Tibial artery (tissue), 4 donors: Measurements from ENCODE around the gene ZFYVE16.

ENCODE experiments used
- DNase-seq, 2 donors: peaks; one replicate each; pipeline ENCODE4 v3.0.0-alpha.2; 2019
- H3K27ac ChIP-seq, 2 donors: fragments of 200-600 bp; sonication (generic) in 1 of 2; 1 replicate in 1 of 2; 2 replicates in 1 of 2; pipeline ENCODE4 v1.5.1; 2018 to 2019; ENCODE audit warnings: mild to moderate bottlenecking in 1 of 2
- H3K27me3 ChIP-seq, 2 donors: fragments of 200-600 bp; sonication (generic) in 1 of 2; one replicate each; pipeline versions ENCODE4 v1.5.1 to v1.6.0; 2016 to 2019
- H3K36me3 ChIP-seq, 3 donors: fragments of 200-600 bp; sonication (generic) in 2 of 3; one replicate each; pipeline ENCODE4 v1.5.1; 2016 to 2019; ENCODE audit warnings: mild to moderate bottlenecking in 2 of 3
- H3K4me1 ChIP-seq, 4 donors: fragments of 200-600 bp; sonication (generic) in 2 of 4; 1 replicate in 3 of 4; 2 replicates in 1 of 4; pipeline ENCODE4 v1.5.1; 2016 to 2019
- H3K4me3 ChIP-seq, 2 donors: fragments of 200-600 bp; sonication (generic) in 1 of 2; 1 replicate in 1 of 2; 2 replicates in 1 of 2; pipeline ENCODE4 v1.5.1; 2018 to 2019; ENCODE audit warnings: mild to moderate bottlenecking in 2 of 2
- H3K9me3 ChIP-seq, 3 donors: fragments of 200-600 bp; sonication (generic) in 1 of 3; one replicate each; pipeline ENCODE4 v1.5.1; 2016 to 2019
- CTCF ChIP-seq, 2 experiments: fragments of 200-600 bp in 1 of 2; fragments of 450-650 bp in 1 of 2; IDR thresholded peaks; one replicate each; pipeline ENCODE4 v1.5.1; 2017 to 2019; ENCODE audit warnings: antibody characterized with exemption in 2 of 2, mild to moderate bottlenecking in 1 of 2, moderate library complexity in 1 of 2
- intact Hi-C: fragments of 100-400 bp; cut with DNase I; formaldehyde crosslinking; loops from one replicate; pipeline ENCODE4 v1.15.0; 2023; ENCODE audit warnings: low total_unique reads

Gene ZFYVE16

DNA sequence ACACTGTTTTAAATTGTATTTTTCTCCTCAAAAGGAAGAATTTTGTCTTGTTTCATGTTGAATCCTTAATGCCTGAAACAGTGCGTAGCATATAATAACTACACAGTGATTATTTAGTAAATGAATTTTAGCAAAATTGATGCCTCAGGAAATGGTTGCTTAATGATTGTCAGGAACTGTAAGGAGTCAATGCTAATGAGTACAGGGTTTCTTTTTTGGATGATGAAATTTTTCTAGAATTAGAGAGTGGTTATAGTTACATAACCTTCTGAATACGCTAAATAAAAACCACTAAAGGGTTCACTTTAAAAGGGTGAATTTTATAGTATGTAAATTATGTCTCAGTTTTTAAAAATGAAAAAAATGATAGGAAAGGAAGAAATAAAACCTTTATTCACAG, 94.9 kb downstream of the ZFYVE16 start:
- Histone ChIP-seq H3K36me3 (peaks cover 0 to 3% (median 0%) of the 10 kb centered on the region in 3 donors), H3K27me3 (no peaks in the 10 kb centered on the region), H3K4me3 (no peak overlapping the region), H3K4me1 (no peaks in the 10 kb centered on the region), H3K9me3 (no peaks in the 10 kb centered on the region), H3K27ac (no peak overlapping the region)
- intact Hi-C loops: no loop called here
- no peak for TF ChIP-seq CTCF (IDR thresholded peaks at IDR 0.05)
- DNase-seq: no peak

DNA sequence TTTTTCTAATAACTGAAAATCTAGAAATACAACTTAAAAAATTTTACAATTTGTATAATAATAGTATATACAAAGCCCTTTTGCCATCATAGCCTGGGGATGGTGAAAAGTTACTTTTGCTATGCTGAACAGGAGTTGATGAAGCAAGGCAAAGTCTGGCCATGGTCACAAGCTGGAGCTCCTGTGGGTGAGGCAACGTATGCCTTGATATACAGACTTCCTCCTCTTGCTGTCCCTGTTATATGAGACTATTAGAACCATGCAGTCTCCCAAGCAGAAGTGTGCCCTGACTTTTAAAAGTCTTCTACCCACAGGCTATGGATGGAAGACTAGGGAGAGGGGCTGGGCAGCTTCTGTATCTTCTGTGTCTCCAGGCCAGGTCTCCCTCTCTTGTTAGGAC, 95.8 kb downstream of the ZFYVE16 start:
- TF ChIP-seq CTCF (IDR thresholded peaks at IDR 0.05): no peak
- Histone ChIP-seq H3K9me3 (no peaks in the 10 kb centered on the region), H3K27me3 (no peaks in the 10 kb centered on the region), H3K4me1 (no peaks in the 10 kb centered on the region), H3K4me3 (no peak overlapping the region), H3K27ac (no peak overlapping the region), H3K36me3 (peaks cover 0 to 3% (median 0%) of the 10 kb centered on the region in 3 donors)
- DNase-seq: no peak
- intact Hi-C loops: no loop called here

DNA sequence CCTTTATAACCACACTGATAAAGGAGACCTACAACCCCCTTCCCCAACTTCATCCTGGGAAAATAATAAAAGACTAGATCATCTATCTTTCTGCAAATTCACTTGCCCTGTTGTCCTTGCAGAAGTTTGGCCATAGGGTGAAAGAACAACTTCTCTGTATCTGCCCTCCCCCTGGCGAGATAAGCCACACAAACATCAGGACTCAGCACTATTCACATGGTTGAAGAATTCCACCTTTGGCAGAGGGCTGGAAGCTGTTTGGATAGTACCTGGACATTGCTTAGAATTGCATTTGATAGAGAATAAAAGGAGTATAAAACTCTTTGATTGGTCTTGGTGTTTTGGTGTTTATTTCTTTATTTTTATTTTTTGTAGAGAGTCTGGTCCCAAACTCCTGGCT, 97.0 kb downstream of the ZFYVE16 start:
- intact Hi-C loops: no loop called here

DNA sequence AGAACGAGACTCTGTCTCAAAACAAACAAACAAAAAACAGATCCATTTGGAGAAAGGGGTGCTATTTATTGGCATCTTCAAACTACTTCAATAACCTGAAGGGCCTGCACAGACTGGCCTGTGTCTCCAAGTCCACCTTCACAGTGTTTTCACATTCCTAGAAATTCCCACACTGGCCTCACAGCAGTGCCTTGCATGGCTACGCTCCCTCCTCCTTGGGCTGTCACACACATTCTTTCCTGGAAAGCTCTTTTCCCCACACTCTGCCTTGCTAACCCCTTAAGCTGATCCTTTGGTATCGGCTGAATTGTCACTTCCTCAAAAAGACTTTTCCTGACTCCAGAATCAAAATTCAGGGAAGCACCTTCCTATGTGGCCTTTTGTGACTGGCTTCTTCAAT, 99.8 kb downstream of the ZFYVE16 start:
- H3K27ac ChIP-seq: no peak overlapping the region
- no peaks in the 10 kb centered on the region for H3K27me3 ChIP-seq
- H3K4me3 ChIP-seq: no peak overlapping the region
- DNase-seq: no peak
- H3K4me1 ChIP-seq: no peaks in the 10 kb centered on the region
- H3K9me3 ChIP-seq: no peaks in the 10 kb centered on the region
- peaks cover 0 to 4% (median 3%) of the 10 kb centered on the region in 3 donors for H3K36me3 ChIP-seq
- intact Hi-C loops: no loop called here
- TF ChIP-seq CTCF (IDR thresholded peaks at IDR 0.05): no peak

More for the DNA sequence above, 97.0 kb downstream of the ZFYVE16 start:
- H3K4me1 ChIP-seq: no peaks in the 10 kb centered on the region
- no peaks in the 10 kb centered on the region for H3K27me3 ChIP-seq
- DNase-seq: no peak
- no peaks in the 10 kb centered on the region for H3K9me3 ChIP-seq
- peaks cover 0 to 3% (median 0%) of the 10 kb centered on the region in 3 donors for H3K36me3 ChIP-seq
- TF ChIP-seq CTCF (IDR thresholded peaks at IDR 0.05): no peak
- no peak overlapping the region for H3K4me3 ChIP-seq
- H3K27ac ChIP-seq: no peak overlapping the region

GRCh38 chr5:80508844-80509243, 101.0 kb downstream of the ZFYVE16 start:
- H3K4me3 ChIP-seq: no peak overlapping the region
- no peak overlapping the region for H3K27ac ChIP-seq
- DNase-seq: no peak
- H3K27me3 ChIP-seq: no peaks in the 10 kb centered on the region
- no peak for TF ChIP-seq CTCF (IDR thresholded peaks at IDR 0.05)
- H3K36me3 ChIP-seq: peaks cover 0 to 6% (median 3%) of the 10 kb centered on the region in 3 donors
- no peaks in the 10 kb centered on the region for H3K4me1 ChIP-seq
- intact Hi-C loops: no loop called here
- H3K9me3 ChIP-seq: no peaks in the 10 kb centered on the region

DNA sequence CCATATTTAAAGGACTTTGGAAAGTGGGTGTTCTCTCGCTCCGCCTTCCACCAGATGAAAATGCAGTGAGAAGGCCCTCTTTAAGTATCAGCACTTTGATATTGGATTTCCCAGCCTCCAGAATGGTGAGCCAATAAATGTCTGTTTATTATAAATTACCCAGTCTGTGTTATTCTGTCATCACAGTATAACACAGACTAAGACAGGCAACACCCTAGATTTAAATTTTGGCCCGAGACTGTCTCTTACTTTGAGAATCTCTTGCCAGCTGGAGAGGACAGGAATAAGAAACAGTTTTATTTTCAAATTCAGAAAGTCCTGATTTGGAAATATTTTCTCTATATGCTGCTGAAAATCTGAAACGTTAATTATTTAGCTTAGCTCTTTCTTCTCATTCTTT, 101.5 kb downstream of the ZFYVE16 start:
- no peak overlapping the region for H3K27ac ChIP-seq
- no peak overlapping the region for H3K4me3 ChIP-seq
- no peaks in the 10 kb centered on the region for H3K27me3 ChIP-seq
- H3K4me1 ChIP-seq: no peaks in the 10 kb centered on the region
- no peak for TF ChIP-seq CTCF (IDR thresholded peaks at IDR 0.05)
- intact Hi-C loops: no loop called here
- H3K36me3 ChIP-seq: peaks cover 0 to 10% (median 3%) of the 10 kb centered on the region in 3 donors
- DNase-seq: no peak
- H3K9me3 ChIP-seq: no peaks in the 10 kb centered on the region
